D721Med (cell line): ENCODE data around the gene LDLRAD4.

Experiments
- DNase-seq: peaks from one replicate; pipeline ENCODE4 v3.0.0; 2011; ENCODE audit warnings: low spot score; ENCODE audit not compliant: insufficient read length
- FAIRE-seq: peaks from 2 replicates; lab custom pipeline; 2011; peaks lifted over from hg19 to GRCh38; lab: Jason Lieb, UNC
- CTCF ChIP-seq: IDR thresholded peaks from 2 replicates; pipeline ENCODE4 v1.5.1; 2012; ENCODE audit warnings: mild to moderate bottlenecking, control low read depth; ENCODE audit not compliant: insufficient read depth; ENCODE audit errors: missing control alignments

The LDLRAD4 gene

GRCh38 chr18:13446024-13446423, 227.5 kb downstream of the LDLRAD4 start:
- TF ChIP-seq CTCF, result no peak
- DNase-seq (no peak), FAIRE-seq (no peak)

- TF ChIP-seq CTCF, result no peak
- DNase-seq (no peak), FAIRE-seq (no peak)
Measured at GRCh38 chr18:13446610-13447461, 228.3 kb downstream of the LDLRAD4 start.

GRCh38 chr18:13447621-13448334, 229.2 kb downstream of the LDLRAD4 start:
- FAIRE-seq (peak; percentile 66), DNase-seq (no peak)
- TF ChIP-seq CTCF, result no peak

- TF ChIP-seq CTCF, result no peak
- FAIRE-seq (no peak), DNase-seq (no peak)
Measured at GRCh38 chr18:13448335-13448795, 229.8 kb downstream of the LDLRAD4 start.

GRCh38 chr18:13449651-13450050, 231.1 kb downstream of the LDLRAD4 start:
- TF ChIP-seq CTCF, result no peak
- FAIRE-seq (no peak), DNase-seq (no peak)

GRCh38 chr18:13450289-13451212, 232.0 kb downstream of the LDLRAD4 start:
- DNase-seq (no peak), FAIRE-seq (no peak)
- no peak for TF ChIP-seq CTCF
